ENCODE results near the gene ANKDD1A. TPM values are rescaled to one million over a fixed set of nuclear protein-coding genes. Genes with fewer than 3 reads are reported as not detected.

The ANKDD1A gene
- total and polyA plus RNA-seq, 2 donors (not counting 1 experiment from before 2014, with no cell fraction given), result 8.2 to 13.2 TPM

GRCh38 chr15:64990168-64990470, 78.4 kb downstream of the ANKDD1A start:
- Histone ChIP-seq H2AFZ (ENCODE audit: low read length) (peak overlapping the region; percentile 77), H4K20me1 (ENCODE audit: control insufficient read depth, extremely low read depth, insufficient read depth, low read length) (no peaks in the 10 kb centered on the region), H3K4me2 (ENCODE audit: extremely low read depth, insufficient read depth, low read length) (peak overlapping the region; percentile 57), H3K27me3 (ENCODE audit: control insufficient read depth, insufficient read depth, low read length) (no peaks in the 10 kb centered on the region), H3K4me1 (ENCODE audit: control insufficient read depth, extremely low read depth, insufficient read depth, low read length) (peaks cover 6% of the 10 kb centered on the region), H3K27ac (ENCODE audit: insufficient read depth, low read length) (peak overlapping the region; percentile 40), H3K79me2 (ENCODE audit: control insufficient read depth, insufficient read depth, low read length) (peaks cover 11% of the 10 kb centered on the region), H3K9me3 (ENCODE audit: control insufficient read depth, insufficient read depth, low read depth, low read length) (no peaks in the 10 kb centered on the region), H3K4me3 (replicated peaks in 1 of 4; ENCODE audit: control extremely low read depth in 1 of 4, insufficient read depth in 1 of 4, low read depth in 3 of 4, low read length in 4 of 4) (peak overlapping the region; percentile 7 to 98 (median 58)), H3K9ac (ENCODE audit: insufficient read depth, low read length) (peak overlapping the region; percentile 0), H3K36me3 (ENCODE audit: control insufficient read depth, insufficient read depth, low read length) (no peaks in the 10 kb centered on the region)
- TF ChIP-seq EZH2 (IDR thresholded peaks at IDR 0.05; ENCODE audit: low read length, missing control alignments), result no peak
- TF ChIP-seq, protein P1, sequence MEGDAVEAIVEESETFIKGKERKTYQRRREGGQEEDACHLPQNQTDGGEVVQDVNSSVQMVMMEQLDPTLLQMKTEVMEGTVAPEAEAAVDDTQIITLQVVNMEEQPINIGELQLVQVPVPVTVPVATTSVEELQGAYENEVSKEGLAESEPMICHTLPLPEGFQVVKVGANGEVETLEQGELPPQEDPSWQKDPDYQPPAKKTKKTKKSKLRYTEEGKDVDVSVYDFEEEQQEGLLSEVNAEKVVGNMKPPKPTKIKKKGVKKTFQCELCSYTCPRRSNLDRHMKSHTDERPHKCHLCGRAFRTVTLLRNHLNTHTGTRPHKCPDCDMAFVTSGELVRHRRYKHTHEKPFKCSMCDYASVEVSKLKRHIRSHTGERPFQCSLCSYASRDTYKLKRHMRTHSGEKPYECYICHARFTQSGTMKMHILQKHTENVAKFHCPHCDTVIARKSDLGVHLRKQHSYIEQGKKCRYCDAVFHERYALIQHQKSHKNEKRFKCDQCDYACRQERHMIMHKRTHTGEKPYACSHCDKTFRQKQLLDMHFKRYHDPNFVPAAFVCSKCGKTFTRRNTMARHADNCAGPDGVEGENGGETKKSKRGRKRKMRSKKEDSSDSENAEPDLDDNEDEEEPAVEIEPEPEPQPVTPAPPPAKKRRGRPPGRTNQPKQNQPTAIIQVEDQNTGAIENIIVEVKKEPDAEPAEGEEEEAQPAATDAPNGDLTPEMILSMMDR (conservative IDR thresholded peaks at IDR 0.05 in 1 of 2, IDR thresholded peaks at IDR 0.05 in 1 of 2; ENCODE audit: low read depth in 1 of 2, low read length in 2 of 2), result no peak
- no peak for DNase-seq (ENCODE audit: low read depth in 2 of 2)

DNA sequence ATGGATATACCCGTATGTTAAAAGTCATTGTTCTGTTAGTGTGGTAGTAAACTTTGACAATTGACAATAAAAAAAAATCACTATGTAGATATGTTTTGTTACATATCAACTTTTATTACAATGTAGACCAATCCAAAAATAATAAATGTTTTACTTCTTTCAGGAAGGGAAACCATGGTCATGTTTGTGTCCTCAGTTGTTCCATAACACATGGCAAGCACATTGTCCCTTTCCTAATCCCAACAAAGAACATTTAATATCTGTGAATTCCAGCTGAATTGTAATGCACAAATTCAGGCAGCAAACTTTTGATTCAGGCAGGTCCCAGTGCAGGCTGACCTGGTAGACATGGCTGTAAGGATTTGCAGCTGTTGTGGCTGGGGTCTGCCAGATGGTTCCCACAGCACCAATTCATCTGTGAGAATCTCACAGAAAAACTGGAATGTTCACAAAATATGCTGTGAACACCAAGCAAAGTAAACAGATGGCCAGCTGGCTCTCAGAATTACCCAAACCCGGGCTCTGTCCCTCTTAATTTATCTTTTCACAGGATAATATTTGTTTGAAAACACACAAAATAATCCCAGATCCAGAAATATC, 79.9 kb downstream of the ANKDD1A start:
- peak in 1 of 2 donors; percentile 62 for DNase-seq (ENCODE audit: low read depth in 2 of 2)
- Histone ChIP-seq H3K9me3 (ENCODE audit: control insufficient read depth, insufficient read depth, low read depth, low read length) (no peaks in the 10 kb centered on the region), H3K4me1 (ENCODE audit: control insufficient read depth, extremely low read depth, insufficient read depth, low read length) (peaks cover 2% of the 10 kb centered on the region), H2AFZ (ENCODE audit: low read length) (no peak overlapping the region), H3K4me3 (replicated peaks in 1 of 4; ENCODE audit: control extremely low read depth in 1 of 4, insufficient read depth in 1 of 4, low read depth in 3 of 4, low read length in 4 of 4) (no peak overlapping the region), H3K36me3 (ENCODE audit: control insufficient read depth, insufficient read depth, low read length) (no peaks in the 10 kb centered on the region), H4K20me1 (ENCODE audit: control insufficient read depth, extremely low read depth, insufficient read depth, low read length) (no peaks in the 10 kb centered on the region), H3K27me3 (ENCODE audit: control insufficient read depth, insufficient read depth, low read length) (no peaks in the 10 kb centered on the region), H3K4me2 (ENCODE audit: extremely low read depth, insufficient read depth, low read length) (no peak overlapping the region), H3K9ac (ENCODE audit: insufficient read depth, low read length) (no peak overlapping the region), H3K27ac (ENCODE audit: insufficient read depth, low read length) (no peak overlapping the region), H3K79me2 (ENCODE audit: control insufficient read depth, insufficient read depth, low read length) (peaks cover 11% of the 10 kb centered on the region)
- no peak for TF ChIP-seq EZH2 (IDR thresholded peaks at IDR 0.05; ENCODE audit: low read length, missing control alignments)
- TF ChIP-seq, protein P1 (conservative IDR thresholded peaks at IDR 0.05 in 1 of 2, IDR thresholded peaks at IDR 0.05 in 1 of 2; ENCODE audit: low read depth in 1 of 2, low read length in 2 of 2), result no peak

DNA sequence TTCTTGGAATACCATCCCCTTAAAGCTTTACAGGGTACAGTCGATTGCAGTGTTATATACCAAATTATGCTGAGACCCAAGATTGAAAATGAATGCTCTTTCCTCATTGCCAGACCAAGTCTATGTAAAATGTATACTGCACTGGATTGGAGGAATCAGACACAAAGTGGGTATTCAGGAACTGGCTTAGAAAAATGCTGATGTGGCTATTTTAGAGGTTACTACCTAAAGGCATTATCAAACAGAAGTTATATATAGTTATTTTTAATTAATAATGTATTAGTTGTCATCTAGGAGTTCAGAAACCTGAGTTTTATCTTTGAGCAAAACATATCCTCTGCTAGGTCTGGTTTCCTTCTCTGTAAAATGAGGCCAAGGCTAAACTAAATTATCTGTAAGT, 81.6 kb downstream of the ANKDD1A start:
- H3K36me3 ChIP-seq (ENCODE audit: control insufficient read depth, insufficient read depth, low read length), result no peaks in the 10 kb centered on the region
- DNase-seq (ENCODE audit: low read depth in 2 of 2), result no peak
- H3K4me2 ChIP-seq (ENCODE audit: extremely low read depth, insufficient read depth, low read length), result no peak overlapping the region
- peaks cover 8% of the 10 kb centered on the region for H3K79me2 ChIP-seq (ENCODE audit: control insufficient read depth, insufficient read depth, low read length)
- H3K9ac ChIP-seq (ENCODE audit: insufficient read depth, low read length), result no peak overlapping the region
- H4K20me1 ChIP-seq (ENCODE audit: control insufficient read depth, extremely low read depth, insufficient read depth, low read length), result no peaks in the 10 kb centered on the region
- no peak for TF ChIP-seq EZH2 (IDR thresholded peaks at IDR 0.05; ENCODE audit: low read length, missing control alignments)
- TF ChIP-seq, protein P1 (conservative IDR thresholded peaks at IDR 0.05 in 1 of 2, IDR thresholded peaks at IDR 0.05 in 1 of 2; ENCODE audit: low read depth in 1 of 2, low read length in 2 of 2), result no peak
- peak overlapping the region; percentile 37 for H2AFZ ChIP-seq (ENCODE audit: low read length)
- no peak overlapping the region for H3K4me3 ChIP-seq (replicated peaks in 1 of 4; ENCODE audit: control extremely low read depth in 1 of 4, insufficient read depth in 1 of 4, low read depth in 3 of 4, low read length in 4 of 4)
- H3K9me3 ChIP-seq (ENCODE audit: control insufficient read depth, insufficient read depth, low read depth, low read length), result no peaks in the 10 kb centered on the region
- no peaks in the 10 kb centered on the region for H3K27me3 ChIP-seq (ENCODE audit: control insufficient read depth, insufficient read depth, low read length)
- peaks cover 1% of the 10 kb centered on the region for H3K4me1 ChIP-seq (ENCODE audit: control insufficient read depth, extremely low read depth, insufficient read depth, low read length)
- H3K27ac ChIP-seq (ENCODE audit: insufficient read depth, low read length), result no peak overlapping the region

All from fibroblast of lung (primary cell).